Uterus (tissue), 4 donors: Measurements from ENCODE around the gene RAB6B. TPM values are rescaled to one million over a fixed set of nuclear protein-coding genes. Genes with fewer than 3 reads are reported as not detected.

Experiments
- DNase-seq, 2 donors: peaks; one replicate each; pipeline ENCODE4 v3.0.0-alpha.2; 2019 to 2020
- H3K27ac ChIP-seq, 2 donors: fragments of 200-600 bp; sonication (generic); 1 replicate in 1 of 2; 2 replicates in 1 of 2; pipeline ENCODE4 v1.5.1; 2016 to 2018
- H3K27me3 ChIP-seq, 2 donors: fragments of 200-600 bp; sonication (generic); one replicate each; pipeline ENCODE4 v1.5.1; 2018 to 2019; ENCODE audit warnings: control low read depth in 1 of 2
- H3K36me3 ChIP-seq, 2 donors: fragments of 200-600 bp; sonication (generic); one replicate each; pipeline ENCODE4 v1.5.1; 2019; ENCODE audit warnings: control low read depth in 1 of 2
- H3K4me1 ChIP-seq, 2 donors: fragments of 200-600 bp; sonication (generic); one replicate each; pipeline ENCODE4 v1.5.1; 2018 to 2019; ENCODE audit warnings: control low read depth in 1 of 2
- H3K4me3 ChIP-seq, 2 donors: fragments of 200-600 bp; sonication (generic); 1 replicate in 1 of 2; 2 replicates in 1 of 2; pipeline ENCODE4 v1.5.1; 2018 to 2019; ENCODE audit warnings: mild to moderate bottlenecking in 1 of 2
- H3K9me3 ChIP-seq, 2 donors: fragments of 200-600 bp; sonication (generic); one replicate each; pipeline ENCODE4 v1.5.1; 2019; ENCODE audit warnings: control low read depth in 1 of 2
- POLR2A ChIP-seq, 2 donors: fragments of 450-650 bp; IDR thresholded peaks; one replicate each; pipeline ENCODE4 v1.6.1; 2016; ENCODE audit warnings: antibody characterized with exemption in 2 of 2, mild to moderate bottlenecking in 1 of 2, moderate library complexity in 1 of 2
- intact Hi-C: fragments of 100-400 bp; cut with DNase I; formaldehyde crosslinking; loops from one replicate; pipeline ENCODE4 v1.15.1; 2023; ENCODE audit warnings: low total_unique reads
- total RNA-seq, 4 donors: library from RNA; depleted of rRNA in 3 of 4; stranded (reverse); fragments of >200 nt in 3 of 4; gene quantifications; one replicate each; pipeline versions ENCODE4 v1.1.0 to v1.2.4, GENCODE V29; 2014 to 2023
- TF ChIP-seq, protein P1 (sequence below), 4 experiments: fragments of 200-600 bp in 2 of 4; fragments of 450-650 bp in 2 of 4; sonication (generic) in 2 of 4; IDR thresholded peaks; one replicate each; pipeline ENCODE4 v1.5.1; 2016 to 2019; ENCODE audit warnings: antibody characterized with exemption in 4 of 4, mild to moderate bottlenecking in 2 of 4, moderate library complexity in 1 of 4
- donor health status: DM: yes; HTN: yes; CAD: no.

Gene RAB6B
- total RNA-seq, 4 donors from 2014 or later: 0.29 to 12.0 (median 3.8) TPM

DNA sequence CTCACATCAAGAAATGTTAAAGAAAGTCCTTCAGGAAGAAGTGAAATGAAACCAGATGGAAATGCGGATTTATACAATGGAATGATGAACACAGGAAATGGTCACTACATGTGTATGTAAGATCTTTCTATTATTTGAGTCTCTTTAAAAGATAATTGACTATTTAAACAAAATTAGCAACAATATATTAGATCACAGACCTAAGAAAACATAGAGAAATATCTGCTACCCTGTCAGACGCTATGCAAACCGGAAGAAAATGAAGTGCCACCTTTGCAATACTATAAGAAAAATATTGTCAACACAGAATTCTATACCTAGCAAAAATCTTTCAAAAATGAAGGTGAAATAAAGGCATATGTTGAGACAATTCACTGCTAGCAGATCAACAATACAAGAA is 17.2 kb downstream of the RAB6B start:
- Histone ChIP-seq H3K9me3 (peaks cover 0 to 2% of the 10 kb centered on the region in 2 donors), H3K27ac (no peak overlapping the region), H3K36me3 (no peaks in the 10 kb centered on the region), H3K4me1 (no peaks in the 10 kb centered on the region), H3K4me3 (no peak overlapping the region), H3K27me3 (no peaks in the 10 kb centered on the region)
- no peak for TF ChIP-seq POLR2A (IDR thresholded peaks at IDR 0.05)
- TF ChIP-seq, protein P1, sequence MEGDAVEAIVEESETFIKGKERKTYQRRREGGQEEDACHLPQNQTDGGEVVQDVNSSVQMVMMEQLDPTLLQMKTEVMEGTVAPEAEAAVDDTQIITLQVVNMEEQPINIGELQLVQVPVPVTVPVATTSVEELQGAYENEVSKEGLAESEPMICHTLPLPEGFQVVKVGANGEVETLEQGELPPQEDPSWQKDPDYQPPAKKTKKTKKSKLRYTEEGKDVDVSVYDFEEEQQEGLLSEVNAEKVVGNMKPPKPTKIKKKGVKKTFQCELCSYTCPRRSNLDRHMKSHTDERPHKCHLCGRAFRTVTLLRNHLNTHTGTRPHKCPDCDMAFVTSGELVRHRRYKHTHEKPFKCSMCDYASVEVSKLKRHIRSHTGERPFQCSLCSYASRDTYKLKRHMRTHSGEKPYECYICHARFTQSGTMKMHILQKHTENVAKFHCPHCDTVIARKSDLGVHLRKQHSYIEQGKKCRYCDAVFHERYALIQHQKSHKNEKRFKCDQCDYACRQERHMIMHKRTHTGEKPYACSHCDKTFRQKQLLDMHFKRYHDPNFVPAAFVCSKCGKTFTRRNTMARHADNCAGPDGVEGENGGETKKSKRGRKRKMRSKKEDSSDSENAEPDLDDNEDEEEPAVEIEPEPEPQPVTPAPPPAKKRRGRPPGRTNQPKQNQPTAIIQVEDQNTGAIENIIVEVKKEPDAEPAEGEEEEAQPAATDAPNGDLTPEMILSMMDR (IDR thresholded peaks at IDR 0.05): no peak
- no peak for DNase-seq
- intact Hi-C loops: no loop called here

DNA sequence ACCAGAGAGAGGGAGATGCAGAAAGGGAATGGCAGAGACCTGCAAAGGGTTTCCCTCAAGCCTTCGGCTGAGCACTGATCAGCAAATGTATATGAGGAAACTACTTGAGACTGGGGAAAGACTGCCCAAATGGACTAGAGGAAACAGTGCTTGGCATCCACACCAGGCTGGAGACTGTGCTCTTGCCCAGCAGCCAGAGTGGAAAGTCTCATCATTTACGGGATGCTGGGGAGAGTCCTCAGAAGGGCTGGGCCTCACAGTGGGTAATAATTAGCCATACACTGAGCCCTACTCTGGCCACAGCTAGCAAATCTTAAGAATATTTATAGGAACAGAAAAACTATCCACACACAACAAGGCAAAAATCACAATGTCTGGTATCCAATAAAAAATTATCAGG is 18.5 kb downstream of the RAB6B start:
- Histone ChIP-seq H3K4me1 (no peaks in the 10 kb centered on the region), H3K27me3 (no peaks in the 10 kb centered on the region), H3K4me3 (no peak overlapping the region), H3K9me3 (peaks cover 0 to 2% of the 10 kb centered on the region in 2 donors), H3K27ac (no peak overlapping the region), H3K36me3 (no peaks in the 10 kb centered on the region)
- intact Hi-C loops: no loop called here
- TF ChIP-seq POLR2A (IDR thresholded peaks at IDR 0.05): no peak
- TF ChIP-seq, protein P1 (IDR thresholded peaks at IDR 0.05): no peak
- DNase-seq: no peak

DNA sequence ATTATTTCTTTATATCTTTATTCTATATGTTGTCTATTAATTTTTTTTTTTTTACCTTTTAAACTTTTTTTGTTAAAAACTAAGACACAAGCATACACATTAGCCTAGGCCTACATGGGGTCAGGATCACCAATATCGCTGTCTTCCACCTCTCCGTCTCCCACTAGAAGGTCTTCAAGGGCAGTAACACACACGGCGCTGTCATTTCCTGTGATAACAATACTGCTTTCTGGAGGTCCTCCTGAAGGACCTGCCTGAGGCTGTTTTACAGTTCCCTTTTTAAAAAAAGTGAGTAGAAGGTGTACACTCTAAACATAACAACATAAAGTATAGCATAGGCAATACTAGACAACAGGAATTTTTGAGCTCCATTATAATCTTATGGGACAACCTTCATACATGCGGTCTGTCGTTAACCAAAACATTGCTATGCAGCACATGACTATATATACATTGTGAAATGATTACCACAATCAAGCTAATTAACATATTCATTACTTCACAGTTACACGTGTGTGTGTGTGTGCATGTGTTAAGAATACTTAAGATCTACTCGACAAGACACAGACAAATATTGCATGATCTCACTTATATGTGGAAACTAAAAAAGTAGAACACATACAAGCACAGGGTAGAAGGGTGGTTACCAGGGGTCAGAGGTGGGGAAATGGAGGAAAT is 20.8 kb downstream of the RAB6B start:
- H3K9me3 ChIP-seq: peaks cover 0 to 2% of the 10 kb centered on the region in 2 donors
- no peaks in the 10 kb centered on the region for H3K36me3 ChIP-seq
- intact Hi-C loops: no loop called here
- no peaks in the 10 kb centered on the region for H3K27me3 ChIP-seq
- H3K27ac ChIP-seq: no peak overlapping the region
- no peak for TF ChIP-seq POLR2A (IDR thresholded peaks at IDR 0.05)
- TF ChIP-seq, protein P1 (IDR thresholded peaks at IDR 0.05): no peak
- no peaks in the 10 kb centered on the region for H3K4me1 ChIP-seq
- DNase-seq: no peak
- H3K4me3 ChIP-seq: no peak overlapping the region

DNA sequence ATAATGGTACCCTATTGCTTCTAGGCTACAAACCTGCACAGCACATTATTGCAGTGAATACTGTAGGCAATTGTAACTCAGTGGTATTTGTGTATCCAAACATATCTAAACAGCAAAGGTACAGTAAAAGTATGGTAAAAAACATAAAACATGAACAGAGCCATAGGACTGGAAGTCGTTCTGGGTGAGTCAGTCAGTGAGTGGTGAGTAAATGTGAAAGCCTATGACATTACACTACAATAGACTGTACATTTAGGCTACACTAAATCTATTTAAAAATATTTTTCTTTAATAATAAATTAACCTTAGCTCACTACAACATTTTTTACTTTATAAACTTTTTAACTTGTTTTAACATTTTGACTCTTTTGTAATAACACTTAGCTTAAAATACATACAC is 21.3 kb downstream of the RAB6B start:
- Histone ChIP-seq H3K4me3 (no peak overlapping the region), H3K4me1 (no peaks in the 10 kb centered on the region), H3K9me3 (peaks cover 0 to 2% of the 10 kb centered on the region in 2 donors), H3K27me3 (no peaks in the 10 kb centered on the region), H3K27ac (no peak overlapping the region), H3K36me3 (no peaks in the 10 kb centered on the region)
- intact Hi-C loops: no loop called here
- no peak for DNase-seq
- TF ChIP-seq, protein P1 (IDR thresholded peaks at IDR 0.05): no peak
- TF ChIP-seq POLR2A (IDR thresholded peaks at IDR 0.05): no peak

DNA sequence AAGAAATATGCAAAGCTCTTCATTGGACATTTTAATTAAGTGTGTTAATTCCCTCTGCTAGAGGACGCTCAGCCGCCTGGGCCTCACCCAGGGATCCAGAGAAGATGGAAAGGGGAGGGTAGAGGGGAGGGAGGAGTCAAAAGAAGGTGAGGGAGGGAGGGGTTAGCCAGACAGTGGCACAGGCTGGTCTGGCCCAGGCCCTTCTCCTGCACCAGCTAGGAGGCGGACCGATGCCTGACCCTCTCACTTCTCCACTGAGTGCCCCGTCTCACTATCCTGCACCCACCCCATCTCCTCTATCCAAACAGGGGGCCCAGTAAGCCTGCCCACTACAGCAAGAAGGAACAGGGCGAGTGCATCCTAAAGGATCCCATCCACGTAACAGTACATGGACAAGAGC is 22.9 kb downstream of the RAB6B start:
- Histone ChIP-seq H3K27me3 (no peaks in the 10 kb centered on the region), H3K4me1 (no peaks in the 10 kb centered on the region), H3K36me3 (no peaks in the 10 kb centered on the region), H3K9me3 (no peaks in the 10 kb centered on the region), H3K4me3 (no peak overlapping the region), H3K27ac (no peak overlapping the region)
- no peak for TF ChIP-seq POLR2A (IDR thresholded peaks at IDR 0.05)
- TF ChIP-seq, protein P1 (IDR thresholded peaks at IDR 0.05): no peak
- no peak for DNase-seq
- intact Hi-C loops: no loop called here
